ENCODE data around the gene VAMP5.
"Not testable (repeated sequence)": the region's sequence is repeated elsewhere in the genome, so short reads cannot be mapped to it uniquely, and the experiment has no call there.

Gene VAMP5

GRCh38 chr2:85583667-85584353 lies 421 bp upstream of the VAMP5 start:
- DNase-seq (ENCODE audit: low read depth in 2 of 3, low spot score in 1 of 3) = no peak

GRCh38 chr2:85584857-85585780 lies 888 bp downstream of the VAMP5 start:
- DNase-seq (ENCODE audit: low read depth in 2 of 3, low spot score in 1 of 3) = no peak

- DNase-seq (ENCODE audit: low read depth in 2 of 3, low spot score in 1 of 3) = no peak
These were observed 1.5 kb downstream of the VAMP5 start for GRCh38 chr2:85585781-85586105.

DNA sequence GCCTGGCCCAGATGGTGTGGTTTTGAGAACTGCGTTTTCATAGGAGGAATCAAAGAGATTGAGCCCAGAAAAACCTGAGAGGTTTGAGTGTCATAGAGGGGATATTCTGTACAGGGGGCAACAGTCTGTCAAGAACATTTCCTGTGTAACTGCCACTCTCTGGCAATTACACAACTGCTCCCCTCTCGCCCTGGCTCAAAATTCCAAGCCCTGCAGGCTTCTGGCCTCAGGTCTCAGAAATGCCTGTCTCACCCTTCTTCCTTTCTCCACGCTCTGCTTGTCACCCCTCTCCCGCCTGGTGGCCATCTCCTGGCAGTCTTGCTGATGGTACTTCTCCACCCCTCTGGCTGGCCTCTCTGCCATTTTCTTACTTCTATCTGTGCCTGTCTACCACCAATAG lies 4.0 kb downstream of the VAMP5 start:
- DNase-seq (ENCODE audit: low read depth in 2 of 3, low spot score in 1 of 3) = no peak

GRCh38 chr2:85588645-85589044 lies 4.4 kb downstream of the VAMP5 start:
- no peak for DNase-seq (ENCODE audit: low read depth in 2 of 3, low spot score in 1 of 3)

DNA sequence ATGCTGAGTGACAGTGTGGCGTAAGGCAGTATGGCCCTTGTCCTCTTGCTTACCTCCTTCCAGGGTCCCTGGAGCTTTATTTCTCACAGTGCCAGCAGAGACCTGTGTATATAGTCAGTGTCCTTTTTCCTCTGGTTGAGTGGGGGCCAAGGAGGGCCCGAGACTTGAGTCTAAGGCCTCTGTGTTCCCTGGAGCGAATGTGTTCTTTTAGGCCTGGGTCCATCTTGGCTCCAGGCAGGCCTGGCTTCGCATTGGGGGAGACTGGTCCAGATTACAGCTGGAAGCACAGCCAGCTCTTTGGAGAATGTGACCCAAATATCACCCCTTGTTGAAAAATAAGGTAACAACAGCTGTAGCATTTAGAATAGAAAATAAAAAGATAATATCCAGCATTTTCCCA lies 5.0 kb downstream of the VAMP5 start:
- no peak for DNase-seq (ENCODE audit: low read depth in 2 of 3, low spot score in 1 of 3)

- DNase-seq (ENCODE audit: low read depth in 2 of 3, low spot score in 1 of 3) = no peak
These were observed 6.0 kb downstream of the VAMP5 start for GRCh38 chr2:85589982-85590791.

GRCh38 chr2:85590950-85591349 lies 6.7 kb downstream of the VAMP5 start:
- DNase-seq (ENCODE audit: low read depth in 2 of 3, low spot score in 1 of 3) = no peak

DNA sequence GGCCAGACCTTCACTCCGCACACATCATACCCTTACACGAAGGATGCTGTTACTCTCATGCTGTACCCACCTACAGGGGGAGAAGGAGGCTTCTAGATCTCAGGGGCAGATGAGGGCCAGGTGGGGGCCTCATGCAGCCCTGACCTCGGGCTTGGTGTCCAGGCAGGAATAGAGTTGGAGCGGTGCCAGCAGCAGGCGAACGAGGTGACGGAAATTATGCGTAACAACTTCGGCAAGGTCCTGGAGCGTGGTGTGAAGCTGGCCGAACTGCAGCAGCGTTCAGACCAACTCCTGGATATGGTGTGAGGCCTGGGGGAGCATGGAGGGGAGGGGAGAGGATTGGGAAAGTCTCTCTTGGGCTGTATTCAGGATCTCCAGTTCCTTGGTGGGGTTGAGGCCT lies 7.3 kb downstream of the VAMP5 start:
- DNase-seq (ENCODE audit: low read depth in 2 of 3, low spot score in 1 of 3) = no peak

- DNase-seq (ENCODE audit: low read depth in 2 of 3, low spot score in 1 of 3) = not testable (repeated sequence)
These were observed 8.1 kb downstream of the VAMP5 start for GRCh38 chr2:85592299-85592698.

- no peak for DNase-seq (ENCODE audit: low read depth in 2 of 3, low spot score in 1 of 3)
These were observed 8.8 kb downstream of the VAMP5 start for GRCh38 chr2:85593023-85593422.

- no peak for DNase-seq (ENCODE audit: low read depth in 2 of 3, low spot score in 1 of 3)
These were observed 10.6 kb downstream of the VAMP5 start for GRCh38 chr2:85594715-85595300.

DNA sequence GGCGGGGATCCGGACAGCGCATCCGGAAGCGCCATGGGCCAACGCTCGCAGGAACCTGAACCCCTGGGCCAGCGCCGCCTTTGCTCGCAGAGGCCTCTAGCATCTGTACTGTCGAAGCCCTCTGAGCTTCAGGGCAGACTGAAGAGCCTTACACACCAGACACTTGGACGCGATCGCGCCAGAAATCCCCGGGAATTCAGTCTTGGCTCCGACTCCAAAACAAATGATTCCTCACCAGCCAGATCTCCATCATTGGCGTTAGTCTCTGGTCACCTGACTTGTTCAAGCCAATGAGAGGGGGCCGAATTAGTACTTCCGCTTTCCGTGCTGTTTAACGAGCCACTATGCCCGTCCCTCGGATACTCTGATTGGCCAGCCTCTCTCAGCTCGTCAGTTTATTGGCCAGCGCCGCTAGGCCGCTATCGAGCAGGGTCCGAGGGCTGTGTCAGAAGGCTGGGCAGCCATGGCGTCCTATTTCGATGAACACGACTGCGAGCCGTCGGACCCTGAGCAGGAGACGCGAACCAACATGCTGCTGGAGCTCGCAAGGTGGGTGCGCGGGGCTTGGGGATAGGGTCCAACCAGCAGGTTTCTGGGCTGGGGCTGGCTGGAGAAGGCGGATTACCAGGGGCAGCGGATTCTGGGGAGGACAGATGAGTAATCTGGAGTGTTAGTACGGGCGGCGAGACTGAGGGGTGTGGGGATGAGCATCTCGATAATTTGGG lies 11.2 kb downstream of the VAMP5 start, which contains the start of gene RNF181:
Gene RNF181, plus strand, starts transcription at position 445 of the 725 bp plus-strand sequence. Its CDS starts 19 bp downstream, at position 464.
- peak; percentile 84 to 86 (median 85) for DNase-seq (ENCODE audit: low read depth in 2 of 3, low spot score in 1 of 3)

GRCh38 chr2:85596026-85596333 lies 11.7 kb downstream of the VAMP5 start:
- DNase-seq (ENCODE audit: low read depth in 2 of 3, low spot score in 1 of 3) = no peak

- DNase-seq (ENCODE audit: low read depth in 2 of 3, low spot score in 1 of 3) = no peak
These were observed 12.4 kb downstream of the VAMP5 start for GRCh38 chr2:85596486-85597143.

DNA sequence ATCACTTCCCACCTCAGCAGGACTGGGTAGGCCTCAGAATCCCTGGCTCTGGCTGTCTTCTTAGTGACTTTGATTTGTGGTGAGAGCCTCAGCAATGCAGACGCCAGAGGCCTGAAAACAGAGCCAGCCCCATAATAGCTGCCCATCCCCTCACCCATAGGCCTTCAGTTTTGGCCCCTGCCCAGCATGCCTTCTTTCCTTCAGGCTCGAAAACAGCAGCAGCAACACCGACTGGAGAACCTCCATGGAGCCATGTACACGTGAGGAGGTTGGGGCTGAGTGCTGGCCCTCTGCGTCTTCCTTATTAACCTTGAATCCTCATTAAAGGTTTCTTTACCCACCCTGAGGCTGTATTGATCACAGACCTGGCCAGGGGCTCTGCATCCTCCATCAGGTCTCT lies 13.0 kb downstream of the VAMP5 start:
- DNase-seq (ENCODE audit: low read depth in 2 of 3, low spot score in 1 of 3) = no peak

DNA sequence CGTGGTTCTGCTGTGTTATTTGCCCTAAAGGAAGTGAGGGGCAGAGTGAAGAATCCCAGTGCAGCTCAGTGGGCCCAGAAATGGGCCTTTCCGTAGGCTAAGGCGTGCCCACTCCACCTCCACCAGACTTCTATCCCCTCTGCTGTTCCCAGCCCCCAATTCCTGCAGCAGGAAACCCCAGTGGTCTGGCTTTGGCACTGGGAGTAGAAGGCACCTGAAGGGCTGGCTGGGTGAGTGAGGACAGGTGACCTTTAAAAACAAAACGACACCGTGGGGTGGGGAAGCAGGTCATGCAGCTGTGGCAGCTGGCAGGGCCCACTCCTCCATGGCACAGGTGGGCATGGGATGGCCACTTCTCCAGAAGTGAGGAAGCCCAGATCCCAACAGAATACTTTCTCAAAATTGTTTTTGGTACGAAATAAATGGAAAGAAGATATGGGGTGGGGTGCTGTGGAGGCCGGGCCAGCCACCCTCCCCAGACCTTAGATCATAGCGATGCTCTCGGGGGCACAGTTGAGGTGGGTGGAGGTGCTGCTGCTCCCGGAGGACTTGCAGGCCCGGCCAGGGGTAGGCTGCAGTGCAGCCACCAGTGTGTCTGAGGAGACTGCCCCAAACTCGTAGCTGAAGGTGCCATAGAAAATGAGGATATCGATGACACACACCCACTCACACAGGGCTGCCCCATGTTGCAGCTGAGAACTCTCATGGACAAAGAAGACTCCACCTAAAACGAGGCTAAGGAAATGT lies 14.5 kb downstream of the VAMP5 start:
- DNase-seq (ENCODE audit: low read depth in 2 of 3, low spot score in 1 of 3) = no peak

DNA sequence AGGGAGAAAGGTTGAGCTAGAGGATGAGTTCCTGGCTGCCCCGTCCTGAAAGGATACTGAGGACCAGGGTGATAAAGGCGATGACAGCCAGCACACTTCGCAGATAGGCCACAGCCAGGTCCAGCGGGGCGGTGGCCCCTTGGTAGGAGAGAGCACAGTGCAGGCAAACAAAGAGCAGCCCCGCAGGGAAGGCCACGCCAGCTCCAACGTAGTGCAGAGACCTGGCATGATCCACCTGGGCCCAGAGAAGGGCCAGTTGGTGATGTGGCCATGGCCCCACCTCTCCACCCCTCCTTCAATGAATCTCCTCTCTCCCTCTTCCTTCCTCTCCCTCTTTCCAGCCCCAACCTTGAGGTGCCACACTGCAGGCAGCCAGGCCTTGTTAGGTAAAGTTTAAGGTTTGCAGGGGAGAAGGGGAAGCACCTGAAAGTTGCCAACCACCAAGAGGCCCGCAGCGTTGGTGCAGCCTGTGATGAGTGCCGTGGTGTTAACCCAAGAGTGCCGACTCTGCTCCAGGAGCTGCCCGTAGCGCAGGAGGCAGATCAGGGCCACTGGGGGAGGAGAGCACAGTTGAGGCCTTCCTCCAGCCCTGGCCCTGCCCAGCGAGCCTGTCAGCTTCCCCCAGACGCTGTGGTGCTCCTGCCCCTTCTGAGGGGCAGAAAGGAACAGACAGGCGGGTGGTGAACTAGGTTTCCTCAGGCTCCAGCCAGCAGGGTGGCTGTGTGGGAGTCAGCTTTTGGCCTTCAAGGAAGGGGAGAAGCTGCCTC lies 15.4 kb downstream of the VAMP5 start:
- DNase-seq (ENCODE audit: low read depth in 2 of 3, low spot score in 1 of 3) = no peak

DNA sequence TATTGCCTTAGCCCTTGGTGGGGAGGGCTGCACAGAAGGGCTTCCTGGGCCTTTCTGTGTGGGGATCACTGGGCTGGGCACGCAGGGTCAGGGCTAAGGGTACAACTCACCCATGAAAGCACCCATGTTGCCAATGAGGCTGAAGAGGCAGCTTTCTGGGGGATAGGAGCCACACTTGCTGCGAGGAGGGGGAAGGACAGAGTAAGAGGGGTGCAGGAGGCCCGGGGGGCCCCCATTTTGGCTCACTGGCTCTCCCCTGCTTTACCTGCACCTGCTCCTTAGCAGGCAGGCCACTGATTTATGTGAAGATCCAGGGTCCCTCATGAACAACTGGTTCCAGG lies 16.0 kb downstream of the VAMP5 start:
- DNase-seq (ENCODE audit: low read depth in 2 of 3, low spot score in 1 of 3) = no peak

Measured in stimulated activated CD4-positive, alpha-beta T cell treated with anti-CD3 and anti-CD28 coated beads, Interleukin-12 subunit alpha, Interleukin-12 subunit beta, amount 100 ng/mL, for 48 hours (primary cell).